ENCODE results near the gene CHMP5.

CHMP5 gene

DNA sequence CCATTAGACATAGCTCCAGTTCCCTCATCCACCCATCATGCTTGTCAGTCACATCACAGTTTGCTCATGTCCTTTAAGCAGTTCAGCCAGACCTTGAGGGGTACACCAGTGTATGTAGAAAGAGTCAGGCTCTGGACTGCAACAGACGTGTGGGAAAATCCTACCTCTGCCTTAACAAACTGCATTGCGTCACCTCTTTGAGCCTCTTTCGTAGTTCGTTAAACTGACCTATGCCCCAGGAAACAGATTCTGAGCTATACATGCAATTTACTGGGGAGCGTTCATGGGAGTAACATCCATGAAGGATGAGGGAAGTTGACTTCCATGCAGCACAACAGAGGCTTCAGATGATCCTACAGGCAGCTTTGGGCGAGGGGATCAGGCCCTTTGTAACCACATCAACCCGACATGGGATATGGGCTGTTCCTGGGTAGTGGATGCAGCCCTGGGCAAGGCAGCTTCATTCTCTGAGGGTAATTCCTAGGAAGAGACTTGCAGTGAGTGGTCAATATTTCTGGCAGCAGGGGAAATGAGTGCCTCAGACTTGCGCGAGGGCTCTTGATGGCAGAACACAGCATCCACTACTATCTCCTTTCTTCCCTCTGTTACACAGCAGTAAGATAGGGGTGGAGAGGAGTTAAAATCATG, 20.6 kb upstream of the CHMP5 start:
- DNase-seq: no peak

- DNase-seq: no peak
These were observed 19.5 kb upstream of the CHMP5 start for GRCh38 chr9:33245341-33245740.

GRCh38 chr9:33246269-33246860, 18.5 kb upstream of the CHMP5 start:
- DNase-seq: no peak

- DNase-seq: no peak
These were observed 16.2 kb upstream of the CHMP5 start for GRCh38 chr9:33248606-33249005.

DNA sequence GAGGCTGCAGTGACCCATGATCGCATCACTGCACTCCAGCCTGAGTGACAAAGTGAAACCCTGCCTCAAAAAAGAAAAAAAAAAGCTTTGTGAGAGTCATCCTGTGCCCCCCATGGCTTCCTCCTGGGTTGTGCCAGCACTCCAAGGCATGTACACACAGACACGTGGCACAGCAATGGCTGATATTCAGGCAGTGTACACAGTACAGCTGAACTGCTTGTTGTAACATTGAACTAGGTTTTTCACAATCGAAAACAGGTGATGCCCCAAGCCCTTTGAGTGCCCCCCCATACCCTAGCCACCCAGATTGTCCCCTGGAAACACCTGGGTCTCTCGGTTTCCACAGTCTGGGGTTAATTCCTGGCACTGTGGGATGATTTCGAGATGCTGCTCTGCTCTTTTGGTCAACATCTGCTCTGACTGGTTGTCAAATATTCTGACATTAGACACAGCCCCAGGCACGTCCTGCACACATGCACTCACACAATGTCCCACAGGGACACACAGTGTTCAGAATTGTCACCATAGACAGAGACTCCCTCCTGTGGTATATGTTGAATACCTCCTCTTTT, 15.7 kb upstream of the CHMP5 start:
- no peak for DNase-seq

DNA sequence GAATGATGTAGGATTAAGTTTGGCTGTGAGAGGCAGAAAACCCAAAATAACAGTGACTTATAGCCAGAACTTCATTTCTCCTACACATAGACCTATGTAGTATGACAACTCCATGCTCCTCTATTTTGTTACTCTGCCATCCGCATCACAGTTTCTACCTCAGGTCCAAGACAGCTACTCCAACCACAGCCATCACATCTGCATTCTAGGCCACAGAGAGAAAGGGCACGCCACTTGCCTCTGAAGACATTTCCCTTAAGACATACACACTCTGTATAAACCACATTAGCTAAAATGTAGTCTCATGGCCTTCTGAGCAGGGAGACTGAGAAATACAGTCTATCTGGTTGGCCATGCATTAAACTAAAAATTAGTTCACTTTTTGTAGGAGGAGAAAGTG, 14.9 kb upstream of the CHMP5 start:
- no peak for DNase-seq

DNA sequence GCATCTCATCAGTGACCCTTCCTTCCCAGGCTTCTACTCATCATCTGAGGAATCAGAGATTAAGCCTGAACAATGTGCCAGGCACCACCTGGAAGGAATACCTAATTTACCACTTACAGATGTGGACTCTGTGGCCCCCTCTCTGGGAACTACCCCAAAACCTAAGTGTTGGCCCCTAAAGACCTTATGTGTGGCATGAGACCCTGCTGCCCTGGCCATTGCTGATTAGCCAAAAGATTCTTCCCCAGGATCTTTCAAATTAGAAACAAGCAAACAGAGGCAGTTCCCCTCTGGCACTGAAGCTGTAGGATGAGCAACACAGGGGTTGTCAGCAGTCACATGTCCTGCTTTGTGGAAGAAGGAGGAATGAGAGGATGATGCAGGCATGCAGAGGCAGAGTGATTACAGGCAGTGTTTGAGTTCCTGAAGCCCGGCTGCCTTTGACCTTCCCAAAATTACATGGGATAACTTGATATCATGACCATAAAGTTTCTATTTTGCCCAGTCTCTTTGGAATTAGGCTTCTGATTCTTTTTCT, 14.3 kb upstream of the CHMP5 start:
- no peak for DNase-seq

GRCh38 chr9:33254211-33254610, 10.6 kb upstream of the CHMP5 start:
- no peak for DNase-seq

DNA sequence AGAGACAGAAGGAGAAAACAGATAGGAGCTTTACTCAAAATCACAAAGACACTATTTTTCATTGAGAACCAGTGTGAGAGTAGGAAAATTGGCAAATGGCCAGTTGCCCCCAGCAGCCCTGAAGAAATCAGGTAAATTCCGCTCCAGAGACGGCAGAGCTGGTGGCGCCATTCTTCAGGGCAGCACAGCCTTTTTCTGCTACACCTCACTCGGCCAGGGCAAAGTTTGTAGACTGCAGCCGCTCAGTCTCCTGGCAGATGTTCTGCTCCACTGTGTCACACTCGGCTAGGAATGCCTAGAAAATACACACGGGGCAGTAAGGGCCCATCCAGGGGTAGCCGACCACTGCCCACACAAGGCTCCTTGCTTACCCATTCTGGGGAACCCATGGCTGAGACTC, 9.8 kb upstream of the CHMP5 start:
- DNase-seq: no peak

- no peak for DNase-seq
These were observed 9.4 kb upstream of the CHMP5 start for GRCh38 chr9:33255471-33255870.

- no peak for DNase-seq
These were observed 8.6 kb upstream of the CHMP5 start for GRCh38 chr9:33256236-33256635.

GRCh38 chr9:33257276-33257675, 7.6 kb upstream of the CHMP5 start:
- no peak for DNase-seq

GRCh38 chr9:33260372-33260771, 4.5 kb upstream of the CHMP5 start:
- DNase-seq: no peak

DNA sequence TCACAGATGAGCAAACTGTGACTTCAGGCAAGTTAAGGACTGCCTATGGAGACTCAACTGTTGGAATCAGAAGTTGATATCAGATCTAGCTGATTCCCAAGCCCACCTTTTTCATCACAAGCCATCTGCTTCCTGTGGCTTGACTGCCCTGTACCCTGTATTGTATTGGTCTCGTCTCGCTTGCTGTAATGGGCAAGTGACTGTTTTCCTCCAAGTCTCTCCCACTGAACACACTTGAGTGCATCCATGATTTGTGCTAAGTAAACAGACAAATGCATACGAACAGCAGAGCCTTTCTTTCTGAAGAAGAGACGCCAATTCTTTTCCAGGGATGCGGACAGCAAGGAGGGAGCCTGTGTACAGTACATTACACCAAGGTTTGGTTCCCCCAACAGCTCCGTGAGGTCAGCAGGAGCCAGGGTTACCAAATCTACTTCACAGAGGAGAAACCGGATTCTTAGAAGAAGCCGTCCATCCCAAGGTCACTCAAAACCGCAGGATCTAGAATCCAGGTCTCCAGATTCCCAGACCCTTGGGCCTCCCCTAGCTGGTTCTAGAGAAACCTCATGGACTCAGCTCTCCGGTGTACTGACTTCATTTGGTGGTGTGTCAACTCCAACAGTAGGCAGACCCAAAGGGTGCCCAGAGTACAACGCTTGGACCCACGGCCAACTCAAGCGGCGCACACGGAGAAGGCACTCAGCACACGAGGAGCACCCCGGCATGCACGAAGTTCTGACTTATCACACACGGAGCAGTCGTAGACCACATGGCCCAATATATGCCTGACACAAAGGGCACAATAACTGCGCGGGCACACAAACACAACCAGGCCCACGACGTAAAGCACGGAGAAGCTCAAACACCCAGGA, 1.5 kb upstream of the CHMP5 start:
- DNase-seq: no peak

GRCh38 chr9:33264003-33264472, 811 bp upstream of the CHMP5 start:
- DNase-seq: no peak

DNA sequence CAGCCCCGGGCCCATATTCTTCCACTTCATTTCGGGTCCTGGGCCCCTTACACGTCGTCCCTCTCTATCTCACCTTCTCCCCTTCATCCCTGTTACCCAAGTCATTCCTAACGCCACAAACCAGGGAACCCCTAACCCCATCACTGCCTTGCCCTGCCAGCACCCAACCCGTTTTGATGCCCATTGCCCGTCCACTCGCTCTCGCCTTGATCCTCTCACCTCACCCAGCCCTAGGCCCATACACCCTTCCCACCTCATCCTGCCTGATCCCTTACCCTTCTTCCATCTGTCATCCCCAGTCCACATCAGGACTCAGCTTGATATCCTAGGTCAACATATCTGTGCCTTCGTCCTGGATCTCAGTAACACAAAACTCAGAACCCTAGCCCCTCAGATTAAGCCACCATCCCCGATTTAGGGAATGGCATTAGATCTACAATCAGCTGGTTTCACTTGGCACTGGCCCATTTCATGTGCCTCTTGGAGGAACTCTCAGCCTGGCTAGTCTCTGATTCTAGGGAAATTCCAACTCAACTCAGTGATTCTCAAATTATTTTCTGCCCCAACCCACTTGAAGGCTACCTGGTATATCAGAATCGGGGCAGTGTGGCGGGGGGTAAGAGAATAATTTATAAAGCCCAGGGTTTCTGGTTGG, 489 bp downstream of the CHMP5 start:
- DNase-seq: no peak

- DNase-seq: no peak
These were observed 2.4 kb downstream of the CHMP5 start for GRCh38 chr9:33267151-33267767.

DNA sequence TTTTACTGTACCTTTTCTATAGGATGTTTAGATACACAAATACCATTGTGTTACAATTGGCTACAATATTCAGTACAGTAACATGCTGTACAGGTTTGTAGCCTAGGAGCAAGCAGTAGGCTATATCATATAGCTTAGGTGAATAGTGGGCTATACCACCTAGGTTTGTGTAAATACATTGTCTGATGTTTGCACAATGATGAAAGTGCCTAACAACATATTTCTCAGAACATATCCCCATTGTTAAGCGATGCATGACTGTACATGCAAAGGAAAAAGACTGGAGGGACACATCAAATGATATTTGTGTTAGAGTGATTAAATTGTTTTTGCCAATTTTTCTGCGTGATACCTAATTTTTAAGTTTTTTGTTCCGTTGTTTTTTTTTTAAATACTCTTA, 5.3 kb downstream of the CHMP5 start:
- no peak for DNase-seq

- no peak for DNase-seq
These were observed 7.2 kb downstream of the CHMP5 start for GRCh38 chr9:33272061-33272460.

GRCh38 chr9:33273266-33273971, 8.6 kb downstream of the CHMP5 start:
- DNase-seq: no peak

GRCh38 chr9:33273972-33274328, 9.1 kb downstream of the CHMP5 start:
- no peak for DNase-seq

- no peak for DNase-seq
These were observed 12.6 kb downstream of the CHMP5 start for GRCh38 chr9:33277484-33277883.

All from NCI-H1436 (cell line).